Ovary (tissue), 9 donors: ENCODE measurements around the gene NOD1. TPM values are rescaled to one million over a fixed set of nuclear protein-coding genes. Genes with fewer than 3 reads are reported as not detected.

ENCODE experiments used
- DNase-seq, 5 donors: peaks; one replicate each; pipeline ENCODE4 v3.0.0-alpha.2; 2019 to 2020
- H3K27ac ChIP-seq, 2 donors: fragments of 200-600 bp; one replicate each; pipeline versions ENCODE4 v1.5.1 to v1.8.0; 2019 to 2022
- H3K27me3 ChIP-seq: fragments of 200-600 bp; one replicate; pipeline ENCODE4 v1.8.0; 2022
- H3K36me3 ChIP-seq: fragments of 200-600 bp; sonication (generic); one replicate; pipeline ENCODE4 v1.5.1; 2019
- H3K4me1 ChIP-seq: one replicate; pipeline ENCODE4 v1.8.1; 2013; ENCODE audit warnings: mild to moderate bottlenecking, moderate library complexity; ENCODE audit not compliant: insufficient read depth
- H3K4me3 ChIP-seq: fragments of 200-600 bp; sonication (generic); one replicate; pipeline ENCODE4 v1.5.1; 2017
- H3K9me3 ChIP-seq, 2 donors: fragments of 200-600 bp in 1 of 2; sonication (generic) in 1 of 2; one replicate each; pipeline versions ENCODE4 v1.5.1 to v1.8.1; 2013 to 2019; ENCODE audit warnings: mild to moderate bottlenecking in 1 of 2, moderate library complexity in 1 of 2
- CTCF ChIP-seq, 3 donors: fragments of 450-650 bp in 2 of 3; fragments of 200-600 bp in 1 of 3; IDR thresholded peaks; one replicate each; pipeline versions ENCODE4 v1.5.1 to v1.8.0; 2016 to 2022; ENCODE audit warnings: antibody characterized with exemption in 3 of 3, mild to moderate bottlenecking in 1 of 3
- EP300 ChIP-seq: sonication (generic); formaldehyde crosslinking; IDR thresholded peaks from one replicate; pipeline ENCODE4 v1.6.1; 2017; ENCODE audit warnings: antibody characterized with exemption
- POLR2A ChIP-seq: fragments of 450-650 bp; IDR thresholded peaks from one replicate; pipeline ENCODE4 v1.6.1; 2017; ENCODE audit warnings: antibody characterized with exemption, mild to moderate bottlenecking, moderate library complexity
- WGBS, 3 donors: extraction: QIAGEN DNeasy Blood & Tissue Kit in 1 of 3; methylation state at CpG; one replicate each; pipeline versions ENCODE4 v1.1.5 to v1.1.7; 2013 to 2017; 5-methylcytosine and 5-hydroxymethylcytosine counted together
- intact Hi-C, 4 donors: fragments of 100-400 bp; cut with DNase I; formaldehyde crosslinking; loops; one replicate each; pipeline versions ENCODE4 v1.11.0 to v1.15.1; 2022 to 2023
- polyA plus RNA-seq, 2 donors: library from polyadenylated mRNA; stranded (reverse); fragments of 200-250 nt in 1 of 2; fragments of 350-450 nt in 1 of 2; fragmentation: Illumina TruSeq in 1 of 2; extraction: RNeasy Lipid Tissue Mini Kit (QIAGEN cat#74804) in 1 of 2; gene quantifications; one replicate each; pipeline ENCODE4 v1.2.3, GENCODE V29; 2013 to 2014
- total RNA-seq, 7 donors: library from RNA; depleted of rRNA in 2 of 7; stranded (reverse); fragments of >200 nt in 2 of 7; fragmentation: NEBNext Ultra II Directional in 3 of 7; extraction: Animal tissue kit (Norgen Biotek cat#: 25700) in 3 of 7; gene quantifications; one replicate each; pipeline versions ENCODE4 v1.1.0 to v1.2.4, GENCODE V29; 2016 to 2023
- donor health status: DM: no; HTN: no; CAD: no; lungs with moderate emphysema.
- donor health status: DM: no; HTN: no; CAD: no.
- donor health status: Bipolar disorder and iron deficiency.
- donor health status: DM: yes; HTN: yes; CAD: no.
- donor health status: DM: no; HTN: no; CAD: no.
- donor health status: DM: yes; HTN: yes; CAD: no.

Gene NOD1
- total and polyA plus RNA-seq, 9 donors: 15.2 to 33.5 (median 20.5) TPM

DNA sequence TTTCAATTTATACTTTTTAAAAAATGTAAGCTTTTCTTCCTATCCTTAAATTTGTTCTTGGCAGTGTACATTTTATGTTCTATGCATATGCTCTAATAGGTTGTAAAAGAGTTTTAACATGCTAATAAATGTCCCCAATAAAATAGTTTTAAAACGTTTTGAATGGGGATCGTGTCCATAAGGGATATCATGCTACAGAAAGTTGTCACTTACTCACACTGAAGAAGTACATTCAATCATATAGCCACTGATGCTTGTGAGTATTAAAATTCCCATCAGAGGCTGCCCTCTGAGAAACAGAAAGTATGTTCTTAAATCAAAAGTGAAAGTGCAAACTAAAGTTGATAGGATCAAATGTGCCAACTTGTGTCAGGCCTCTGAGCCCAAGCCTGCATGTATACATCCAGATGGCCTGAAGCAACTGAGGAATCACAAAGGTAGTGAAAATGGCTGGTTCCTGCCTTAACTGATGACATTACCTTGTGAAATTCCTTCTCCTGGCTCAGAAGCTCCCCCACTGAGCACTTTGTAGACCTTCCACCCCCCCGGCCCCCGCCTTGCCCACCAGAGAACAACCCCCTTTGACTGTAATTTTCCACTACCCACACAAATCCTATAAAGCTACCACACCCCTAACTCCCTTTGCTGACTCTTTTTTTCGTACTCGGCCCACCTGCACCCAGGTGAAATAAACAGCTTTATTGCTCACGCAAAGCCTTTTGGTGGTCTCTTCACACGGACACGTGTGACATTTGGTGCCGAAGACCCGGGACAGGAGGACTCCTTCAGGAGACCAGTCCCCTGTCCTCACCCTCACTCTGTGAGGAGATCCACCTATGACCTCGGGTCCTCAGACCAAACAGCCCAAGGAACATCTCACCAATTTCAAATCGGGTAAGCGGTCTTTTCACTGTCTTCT lies 877 bp upstream of the NOD1 start:
- H3K4me1 ChIP-seq: peaks cover 11% of the 10 kb centered on the region
- 79 to 85% (median 81%) methylated on average over 14 of the region's 14 CpGs for WGBS, 3 donors
- TF ChIP-seq CTCF (IDR thresholded peaks at IDR 0.05): no peak
- no peak for TF ChIP-seq EP300
- TF ChIP-seq POLR2A: no peak
- H3K36me3 ChIP-seq: no peaks in the 10 kb centered on the region
- peak overlapping the region; percentile 65 for H3K4me3 ChIP-seq
- no peaks in the 10 kb centered on the region for H3K9me3 ChIP-seq
- intact Hi-C loops: no loop called here
- no peaks in the 10 kb centered on the region for H3K27me3 ChIP-seq
- H3K27ac ChIP-seq: peak overlapping the region; percentile 71 to 87
- no peak for DNase-seq

GRCh38 chr7:30476459-30477145 lies 2.0 kb downstream of the NOD1 start:
- peaks cover 32% of the 10 kb centered on the region for H3K4me1 ChIP-seq
- H3K27ac ChIP-seq: peak overlapping the region in 1 of 2 donors; percentile 6
- no peaks in the 10 kb centered on the region for H3K9me3 ChIP-seq
- peak overlapping the region; percentile 3 for H3K4me3 ChIP-seq
- no peak for DNase-seq
- no peaks in the 10 kb centered on the region for H3K36me3 ChIP-seq
- H3K27me3 ChIP-seq: no peaks in the 10 kb centered on the region
- TF ChIP-seq EP300: no peak
- no peak for TF ChIP-seq CTCF (IDR thresholded peaks at IDR 0.05)
- TF ChIP-seq POLR2A: no peak
- 87 to 91% (median 90%) methylated on average over 10 of the region's 10 CpGs for WGBS, 3 donors
- intact Hi-C loops: no loop called here

DNA sequence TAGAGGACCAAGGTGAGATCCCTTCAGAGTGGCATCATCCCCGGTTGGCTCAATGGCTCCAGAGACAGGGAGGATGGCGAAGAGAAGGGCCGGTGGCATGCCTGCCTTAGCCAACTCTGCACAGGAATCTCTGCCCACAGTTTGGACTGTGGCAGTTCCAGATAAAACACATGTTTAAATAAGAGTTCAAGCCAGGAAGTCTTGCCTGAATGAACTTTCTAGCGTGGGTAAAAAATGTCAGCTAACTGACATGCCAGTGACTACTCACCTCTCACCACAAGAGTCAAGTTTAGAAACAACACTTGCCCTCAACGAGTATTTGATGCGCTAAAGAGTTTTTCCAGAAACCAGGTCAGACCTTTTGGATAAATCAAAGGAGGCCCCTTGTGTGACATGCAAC lies 3.0 kb downstream of the NOD1 start:
- TF ChIP-seq EP300 (no peak), CTCF (IDR thresholded peaks at IDR 0.05) (no peak)
- H3K27ac ChIP-seq: peak overlapping the region in 1 of 2 donors; percentile 81
- no peaks in the 10 kb centered on the region for H3K27me3 ChIP-seq
- no peak for DNase-seq
- H3K36me3 ChIP-seq: no peaks in the 10 kb centered on the region
- intact Hi-C loops: no loop called here
- no peak overlapping the region for H3K4me3 ChIP-seq
- H3K4me1 ChIP-seq: peaks cover 39% of the 10 kb centered on the region
- H3K9me3 ChIP-seq: no peaks in the 10 kb centered on the region
- 68 to 77% (median 69%) methylated on average over 6 of the region's 6 CpGs for WGBS, 3 donors

DNA sequence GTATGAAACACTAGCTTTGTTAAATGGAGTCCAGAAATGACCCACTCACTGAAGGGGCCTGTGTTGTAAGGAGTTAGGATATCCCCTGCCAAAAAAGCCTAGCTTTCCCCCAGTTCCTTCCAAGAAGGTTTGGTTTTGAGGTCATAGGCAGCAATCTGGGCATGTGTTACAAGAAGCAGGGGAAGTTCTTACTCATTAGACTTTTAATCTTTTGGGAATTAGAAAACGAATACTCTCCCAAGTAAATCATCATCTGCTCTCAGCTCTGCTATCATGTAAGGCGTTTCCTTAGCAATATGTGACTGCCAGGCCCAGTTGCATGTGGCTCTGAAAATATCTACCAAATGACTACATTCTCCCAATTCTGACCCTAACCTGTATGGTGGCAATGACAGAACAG lies 3.7 kb downstream of the NOD1 start:
- WGBS, 3 donors: 7 to 12% (median 9%) methylated on average over 2 of the region's 2 CpGs
- no peak for TF ChIP-seq POLR2A
- no peak for TF ChIP-seq CTCF (IDR thresholded peaks at IDR 0.05)
- TF ChIP-seq EP300: no peak
- no peak overlapping the region for H3K4me3 ChIP-seq
- intact Hi-C loops: no loop called here
- no peaks in the 10 kb centered on the region for H3K36me3 ChIP-seq
- DNase-seq: peak in 1 of 5 donors; percentile 64
- peaks cover 43% of the 10 kb centered on the region for H3K4me1 ChIP-seq
- H3K27ac ChIP-seq: peak overlapping the region in 1 of 2 donors; percentile 81
- H3K27me3 ChIP-seq: no peaks in the 10 kb centered on the region
- no peaks in the 10 kb centered on the region for H3K9me3 ChIP-seq
